SK-N-SH (cell line): ENCODE data around the gene TEN1. TPM values are rescaled to one million over a fixed set of nuclear protein-coding genes. Genes with fewer than 3 reads are reported as not detected.

ENCODE experiments used
- CTCF ChIA-PET: fragments of 300-600, 350-600 bp; formaldehyde crosslinking; extraction: SDS; loops from one replicate; lab custom pipeline; 2021; lab: Yijun Ruan, JAX
- POLR2A ChIA-PET: fragments of 350-600 bp; sonication (Branson Sonifier 250); formaldehyde crosslinking; extraction: SDS; loops from one replicate; lab custom pipeline; 2020; ENCODE audit warnings: antibody characterized with exemption, inconsistent platforms; lab: Yijun Ruan, JAX
- DNase-seq: peaks from one replicate; pipeline ENCODE4 v3.0.0; 2012
- H2AFZ ChIP-seq: fragments of 200-600 bp; sonication (generic); 2 replicates; pipeline ENCODE4 v1.8.1; 2016; ENCODE audit warnings: antibody characterized with exemption, mild to moderate bottlenecking, low read depth
- H3F3A ChIP-seq: fragments of 200-600 bp; sonication (generic); replicated peaks from 2 replicates; pipeline ENCODE3; 2016; ENCODE audit warnings: antibody characterized with exemption, mild to moderate bottlenecking; ENCODE audit not compliant: insufficient read depth
- H3K27ac ChIP-seq, 2 experiments: fragments of 200-500 bp in 1 of 2; fragments of 200-600 bp in 1 of 2; sonication (Bioruptor generic) in 1 of 2; sonication (generic), shearing (Covaris generic) in 1 of 2; 2 replicates each; pipeline versions ENCODE4 v1.5.1 to v1.6.1; 2014 to 2016; ENCODE audit warnings: low read depth in 2 of 2, inconsistent platforms in 1 of 2, low read length in 1 of 2, mild to moderate bottlenecking in 1 of 2, mixed read lengths in 1 of 2
- H3K27me3 ChIP-seq: fragments of 200-600 bp; sonication (generic), shearing (Covaris generic); 2 replicates; pipeline ENCODE4 v1.6.1; 2016; ENCODE audit warnings: mixed run types; ENCODE audit not compliant: insufficient read depth
- H3K36me3 ChIP-seq, 2 experiments: fragments of 200-500 bp in 1 of 2; fragments of 200-600 bp in 1 of 2; sonication (Bioruptor generic) in 1 of 2; sonication (generic) in 1 of 2; replicated peaks in 1 of 2; 2 replicates each; pipeline versions ENCODE3 to v1.5.1; 2014 to 2016; ENCODE audit warnings: low read length in 1 of 2, mild to moderate bottlenecking in 1 of 2; ENCODE audit not compliant: insufficient read depth in 2 of 2, control insufficient read depth in 1 of 2
- H3K4me1 ChIP-seq, 2 experiments: fragments of 200-500 bp in 1 of 2; fragments of 200-600 bp in 1 of 2; sonication (Bioruptor generic) in 1 of 2; sonication (generic), shearing (Covaris generic) in 1 of 2; 2 replicates each; pipeline versions ENCODE4 v1.5.1 to v1.6.1; 2014 to 2016; ENCODE audit warnings: low read depth in 1 of 2, low read length in 1 of 2, mixed run types in 1 of 2; ENCODE audit not compliant: insufficient read depth in 2 of 2, control insufficient read depth in 1 of 2
- H3K4me2 ChIP-seq: fragments of 200-600 bp; sonication (generic), shearing (Covaris generic); 2 replicates; pipeline ENCODE4 v1.6.1; 2017; ENCODE audit warnings: mixed run types
- H3K4me3 ChIP-seq, 2 experiments: fragments of 200-500 bp in 1 of 2; fragments of 200-600 bp in 1 of 2; sonication (Bioruptor generic) in 1 of 2; sonication (generic), shearing (Covaris generic) in 1 of 2; 2 replicates each; pipeline versions ENCODE4 v1.5.1 to v1.8.1; 2014 to 2016; ENCODE audit warnings: low read depth in 2 of 2, inconsistent platforms in 1 of 2, low read length in 1 of 2, mild to moderate bottlenecking in 1 of 2, mixed read lengths in 1 of 2, moderate library complexity in 1 of 2
- H3K79me2 ChIP-seq: fragments of 200-600 bp; sonication (generic); 2 replicates; pipeline ENCODE4 v1.8.1; 2017; ENCODE audit warnings: mild to moderate bottlenecking; ENCODE audit not compliant: insufficient read depth
- H3K9ac ChIP-seq: fragments of 200-600 bp; sonication (generic); 2 replicates; pipeline ENCODE4 v1.6.1; 2017; ENCODE audit warnings: mixed run types
- H3K9me2 ChIP-seq: fragments of 200-600 bp; sonication (generic); 2 replicates; pipeline ENCODE4 v1.6.1; 2017; ENCODE audit warnings: mixed run types
- H3K9me3 ChIP-seq: fragments of 200-600 bp; sonication (generic); 2 replicates; pipeline ENCODE4 v1.6.1; 2017; ENCODE audit warnings: mixed run types, mild to moderate bottlenecking, moderate library complexity
- H4K20me1 ChIP-seq: fragments of 200-600 bp; sonication (generic); 2 replicates; pipeline ENCODE4 v1.6.1; 2017; ENCODE audit warnings: mild to moderate bottlenecking, mixed run types; ENCODE audit not compliant: insufficient read depth
- EP300 ChIP-seq, 2 experiments: IDR thresholded peaks; 2 replicates each; pipeline versions ENCODE4 v1.4.0 to v1.6.1; 2012; ENCODE audit warnings: borderline replicate concordance in 1 of 2, low read depth in 1 of 2, low read length in 1 of 2
- FOXJ3 ChIP-seq: sonication (generic); formaldehyde crosslinking; IDR thresholded peaks from 2 replicates; pipeline ENCODE4 v1.5.1; 2020; ENCODE audit warnings: mild to moderate bottlenecking, missing genetic modification reagents
- JUND ChIP-seq: IDR thresholded peaks from 2 replicates; pipeline ENCODE4 v1.4.0; 2012
- RAD21 ChIP-seq: IDR thresholded peaks from 2 replicates; pipeline ENCODE4 v1.6.1; 2012; ENCODE audit warnings: mild to moderate bottlenecking, low read length
- RCOR1 ChIP-seq: fragments of 150-350 bp; IDR thresholded peaks from 2 replicates; pipeline ENCODE4 v1.6.1; 2017; ENCODE audit warnings: antibody characterized with exemption, low read length
- REST ChIP-seq: IDR thresholded peaks from 2 replicates; pipeline ENCODE4 v1.6.1; 2012; ENCODE audit warnings: mild to moderate bottlenecking, low read depth, low read length, moderate library complexity
- RFX5 ChIP-seq: IDR thresholded peaks from 2 replicates; pipeline ENCODE4 v1.6.1; 2012; ENCODE audit warnings: mild to moderate bottlenecking, improper control_type of control experiment, low read length
- TAF1 ChIP-seq: IDR thresholded peaks from 2 replicates; pipeline ENCODE4 v1.6.1; 2012; ENCODE audit warnings: low read depth, mild to moderate bottlenecking, low read length, moderate library complexity, borderline replicate concordance
- TCF12 ChIP-seq: IDR thresholded peaks from 2 replicates; pipeline ENCODE4 v1.4.0; 2012
- WGBS: methylation state at CpG from one replicate; pipeline ENCODE4 v1.1.6; 2017; ENCODE audit warnings: low lambda C conversion rate; 5-methylcytosine and 5-hydroxymethylcytosine counted together
- polyA plus RNA-seq, 3 experiments: library from polyadenylated mRNA; depleted of rRNA; stranded (reverse); fragments of >200 nt; gene quantifications; 2 replicates each; pipeline ENCODE4 v1.2.3, GENCODE V29; 2012
- TF ChIP-seq, protein P1 (sequence below): IDR thresholded peaks from 2 replicates; pipeline ENCODE4 v1.4.0; 2012; ENCODE audit warnings: low read depth, borderline replicate concordance

TEN1 gene
- polyA plus RNA-seq, 1 of the 3 experiments (the other 2 are of a cell fraction), result 33.6 TPM

GRCh38 chr17:75950855-75951554, 28.0 kb upstream of the TEN1 start:
- H4K20me1 ChIP-seq, result no peaks in the 10 kb centered on the region
- H3K4me1 ChIP-seq, result peaks cover 0 to 4% of the 10 kb centered on the region in 2 experiments; a peak in 1 of 4 replicates
- ChIA-PET CTCF (interaction anchor here (0.8 to 2.2 kb wide), 3 partner anchors 10 to 95 kb away, joined by 3 to 6 read pairs (median 3); partner anchors contain the start of genes FBF1 and WBP2), POLR2A (no interaction called here)
- TF ChIP-seq RFX5, result no peak
- TF ChIP-seq TCF12, result peak; percentile 14; the same call in 1 of the 2 replicates
- 90% methylated on average over 8 of the region's 8 CpGs for WGBS
- H3K9ac ChIP-seq, result no peak overlapping the region
- peaks cover 62 to 86% of the 10 kb centered on the region in 2 experiments for H3K36me3 ChIP-seq
- no peaks in the 10 kb centered on the region for H3K9me3 ChIP-seq
- no peak overlapping the region for H3K4me3 ChIP-seq
- H3K27ac ChIP-seq, result peak overlapping the region in 1 of 2 experiments; percentile 3; a peak in 1 of 4 replicates
- H3K9me2 ChIP-seq, result no peaks in the 10 kb centered on the region
- H3K27me3 ChIP-seq, result no peaks in the 10 kb centered on the region
- H3K79me2 ChIP-seq, result no peaks in the 10 kb centered on the region
- H3F3A ChIP-seq, result peaks cover 15% of the 10 kb centered on the region
- no peak overlapping the region for H2AFZ ChIP-seq
- H3K4me2 ChIP-seq, result no peak overlapping the region
- no peak for DNase-seq

DNA sequence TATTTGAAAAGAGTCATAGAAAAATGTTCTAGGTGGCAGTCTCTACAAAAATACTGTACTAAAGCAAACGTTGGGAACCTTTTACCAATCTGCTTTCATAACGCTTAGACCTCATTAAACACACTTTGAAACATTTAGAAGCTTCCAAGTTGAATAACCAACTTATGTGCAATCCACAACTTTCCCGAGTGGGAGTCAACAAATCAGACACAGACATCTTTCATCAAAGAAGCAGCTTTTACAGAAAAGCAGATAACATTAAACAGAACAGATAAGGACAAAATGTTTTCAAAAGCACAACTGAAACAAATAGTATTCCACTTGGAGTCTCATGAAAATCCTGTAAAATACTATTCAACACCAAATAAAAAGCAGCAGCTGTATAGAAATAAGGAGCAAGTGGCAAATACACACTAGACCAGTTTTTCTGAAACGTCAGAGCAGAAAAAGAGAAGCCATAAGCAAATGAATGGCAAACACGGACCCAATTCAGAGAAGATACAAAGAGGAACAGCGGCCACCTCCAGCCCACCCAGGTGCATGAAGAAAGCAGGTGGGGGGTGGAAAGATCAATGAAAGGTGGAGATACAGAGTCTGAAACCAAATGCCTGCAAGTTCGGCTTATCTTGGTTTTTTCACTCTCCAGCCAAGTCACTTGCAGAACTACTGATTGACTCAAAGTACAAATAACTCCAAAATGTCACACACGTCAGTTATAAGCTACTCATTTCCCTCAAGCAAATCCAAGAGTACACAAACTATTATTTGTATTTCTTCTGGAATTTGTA, 19.8 kb upstream of the TEN1 start:
- H2AFZ ChIP-seq, result no peak overlapping the region
- H3K9me3 ChIP-seq, result no peaks in the 10 kb centered on the region
- H3K4me3 ChIP-seq, result no peak overlapping the region
- peaks cover 55% of the 10 kb centered on the region for H3K79me2 ChIP-seq
- no peak overlapping the region for H3K4me2 ChIP-seq
- peak overlapping the region in 1 of 2 experiments; percentile 19; a peak in 1 of 4 replicates for H3K27ac ChIP-seq
- H4K20me1 ChIP-seq, result peaks cover 9% of the 10 kb centered on the region; the same call in 1 of the 2 replicates
- TF ChIP-seq RFX5 (no peak), FOXJ3 (CRISPR knock-in tag) (no peak), RCOR1 (no peak), REST (no peak), EP300 (IDR thresholded peaks at IDR 0.05; ENCODE audit: borderline replicate concordance in 1 of 2, low read depth in 1 of 2, low read length in 1 of 2) (no peak), RAD21 (no peak), JUND (no peak), TAF1 (no peak)
- TF ChIP-seq, protein P1, sequence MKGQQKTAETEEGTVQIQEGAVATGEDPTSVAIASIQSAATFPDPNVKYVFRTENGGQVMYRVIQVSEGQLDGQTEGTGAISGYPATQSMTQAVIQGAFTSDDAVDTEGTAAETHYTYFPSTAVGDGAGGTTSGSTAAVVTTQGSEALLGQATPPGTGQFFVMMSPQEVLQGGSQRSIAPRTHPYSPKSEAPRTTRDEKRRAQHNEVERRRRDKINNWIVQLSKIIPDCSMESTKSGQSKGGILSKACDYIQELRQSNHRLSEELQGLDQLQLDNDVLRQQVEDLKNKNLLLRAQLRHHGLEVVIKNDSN, result no peak
- CTCF ChIA-PET, result interaction anchor here (0.7 to 1.7 kb wide), 7 partner anchors 18 to 325 kb away, joined by 3 to 7 read pairs (median 3); partner anchors contain the start of genes CDK3, FBF1 and SMIM5
- H3K9me2 ChIP-seq, result no peaks in the 10 kb centered on the region
- POLR2A ChIA-PET, result interaction anchor here (1.1 kb wide), 1 partner anchor 18 kb away, joined by 3 read pairs; the partner anchor contains the start of gene FBF1
- WGBS, result 81% methylated on average over 8 of the region's 8 CpGs
- peaks cover 22 to 42% of the 10 kb centered on the region in 2 experiments for H3K36me3 ChIP-seq
- DNase-seq, result no peak
- peaks cover 0 to 6% of the 10 kb centered on the region in 2 experiments; a peak in 1 of 4 replicates for H3K4me1 ChIP-seq
- H3K9ac ChIP-seq, result no peak overlapping the region
- H3K27me3 ChIP-seq, result no peaks in the 10 kb centered on the region
- H3F3A ChIP-seq, result peaks cover 3% of the 10 kb centered on the region
